Large intestine (tissue), 3 donors: ENCODE data around the gene VGLL3. TPM values are rescaled to one million over a fixed set of nuclear protein-coding genes. Genes with fewer than 3 reads are reported as not detected.

Source experiments
- DNase-seq, 2 donors: peaks; one replicate each; pipeline versions ENCODE4 v3.0.0 to v3.0.0-alpha.2; 2013
- H3K27ac ChIP-seq: one replicate; pipeline ENCODE4 v1.5.1; 2013; ENCODE audit warnings: low read length
- H3K27me3 ChIP-seq: 2 replicates; pipeline ENCODE4 v1.6.1; 2013; ENCODE audit warnings: low read length; ENCODE audit not compliant: control insufficient read depth, insufficient read depth
- H3K36me3 ChIP-seq: 2 replicates; pipeline ENCODE4 v1.6.1; 2013; ENCODE audit warnings: low read length; ENCODE audit not compliant: control insufficient read depth, insufficient read depth
- H3K4me1 ChIP-seq: one replicate; pipeline ENCODE4 v1.6.1; 2013; ENCODE audit warnings: low read length; ENCODE audit not compliant: control insufficient read depth, insufficient read depth
- H3K4me3 ChIP-seq: one replicate; pipeline ENCODE4 v1.5.1; 2013; ENCODE audit warnings: low read length
- H3K9me3 ChIP-seq: one replicate; pipeline ENCODE4 v1.6.1; 2013; ENCODE audit warnings: mild to moderate bottlenecking, low read depth, low read length, moderate library complexity; ENCODE audit not compliant: control insufficient read depth
- WGBS: methylation state at CpG from one replicate; pipeline ENCODE4 v1.1.5; 2013; ENCODE audit warnings: low lambda C conversion rate; ENCODE audit not compliant: insufficient coverage; 5-methylcytosine and 5-hydroxymethylcytosine counted together
- polyA plus RNA-seq: library from polyadenylated mRNA; unstranded; fragments of 120-200 nt; gene quantifications from one replicate; pipeline ENCODE4 v1.2.1, GENCODE V29; 2013

The VGLL3 gene
- polyA plus RNA-seq, 1 donor = 7.4 TPM

- Histone ChIP-seq H3K4me3 (no peak overlapping the region), H3K36me3 (no peaks in the 10 kb centered on the region), H3K9me3 (no peaks in the 10 kb centered on the region), H3K27ac (no peak overlapping the region), H3K27me3 (no peaks in the 10 kb centered on the region), H3K4me1 (no peaks in the 10 kb centered on the region)
- WGBS = 83% methylated on average over 1 of the region's 2 CpGs
- DNase-seq = no peak
Measured at GRCh38 chr3:87004883-87005282, 13.9 kb upstream of the VGLL3 start.

GRCh38 chr3:87002346-87002745 lies 11.4 kb upstream of the VGLL3 start:
- DNase-seq = no peak
- Histone ChIP-seq H3K9me3 (no peaks in the 10 kb centered on the region), H3K27ac (no peak overlapping the region), H3K4me1 (no peaks in the 10 kb centered on the region), H3K36me3 (no peaks in the 10 kb centered on the region), H3K27me3 (no peaks in the 10 kb centered on the region), H3K4me3 (no peak overlapping the region)
- 100% methylated on average over 1 of the region's 4 CpGs for WGBS

- H3K27me3 ChIP-seq = no peaks in the 10 kb centered on the region
- DNase-seq = no peak
- WGBS = no CpG with 5 or more reads among the region's 4 CpGs
- no peaks in the 10 kb centered on the region for H3K4me1 ChIP-seq
- H3K36me3 ChIP-seq = no peaks in the 10 kb centered on the region
- H3K4me3 ChIP-seq = no peak overlapping the region
- no peak overlapping the region for H3K27ac ChIP-seq
- H3K9me3 ChIP-seq = no peaks in the 10 kb centered on the region
Measured at GRCh38 chr3:87001473-87002098, 10.6 kb upstream of the VGLL3 start.

GRCh38 chr3:87000940-87001339 lies 10.0 kb upstream of the VGLL3 start:
- Histone ChIP-seq H3K4me3 (no peak overlapping the region), H3K27me3 (no peaks in the 10 kb centered on the region), H3K4me1 (no peaks in the 10 kb centered on the region), H3K27ac (no peak overlapping the region), H3K36me3 (no peaks in the 10 kb centered on the region), H3K9me3 (no peaks in the 10 kb centered on the region)
- DNase-seq = no peak
- 90% methylated on average over 2 of the region's 4 CpGs for WGBS

- Histone ChIP-seq H3K9me3 (no peaks in the 10 kb centered on the region), H3K27me3 (no peaks in the 10 kb centered on the region), H3K27ac (no peak overlapping the region), H3K36me3 (no peaks in the 10 kb centered on the region), H3K4me3 (no peak overlapping the region), H3K4me1 (no peaks in the 10 kb centered on the region)
- no peak for DNase-seq
- WGBS = no CpG with 5 or more reads among the region's 1 CpG
Measured at GRCh38 chr3:86998569-86998968, 7.6 kb upstream of the VGLL3 start.

- H3K4me3 ChIP-seq = no peak overlapping the region
- peaks cover 3% of the 10 kb centered on the region for H3K4me1 ChIP-seq
- no peaks in the 10 kb centered on the region for H3K27me3 ChIP-seq
- 90% methylated on average over 2 of the region's 5 CpGs for WGBS
- no peak for DNase-seq
- no peaks in the 10 kb centered on the region for H3K36me3 ChIP-seq
- no peak overlapping the region for H3K27ac ChIP-seq
- H3K9me3 ChIP-seq = no peaks in the 10 kb centered on the region
Measured at GRCh38 chr3:86996261-86996955, 5.5 kb upstream of the VGLL3 start.

- Histone ChIP-seq H3K4me3 (no peak overlapping the region), H3K36me3 (no peaks in the 10 kb centered on the region), H3K9me3 (no peaks in the 10 kb centered on the region), H3K27me3 (no peaks in the 10 kb centered on the region), H3K27ac (no peak overlapping the region), H3K4me1 (peaks cover 3% of the 10 kb centered on the region)
- no peak for DNase-seq
- 100% methylated on average over 1 of the region's 5 CpGs for WGBS
Measured at GRCh38 chr3:86995537-86995936, 4.6 kb upstream of the VGLL3 start.

GRCh38 chr3:86993704-86994103 lies 2.8 kb upstream of the VGLL3 start:
- DNase-seq = peak in 1 of 2 donors; percentile 28

GRCh38 chr3:86991840-86992435 lies 989 bp upstream of the VGLL3 start:
- H3K4me3 ChIP-seq = peak overlapping the region; percentile 64
- no peaks in the 10 kb centered on the region for H3K36me3 ChIP-seq
- no peak for DNase-seq
- H3K27ac ChIP-seq = peak overlapping the region; percentile 75
- H3K9me3 ChIP-seq = no peaks in the 10 kb centered on the region
- peaks cover 4% of the 10 kb centered on the region for H3K27me3 ChIP-seq
- WGBS = 0% methylated on average over 1 of the region's 8 CpGs
- peaks cover 6% of the 10 kb centered on the region for H3K4me1 ChIP-seq

More at GRCh38 chr3:86993704-86994103, 2.8 kb upstream of the VGLL3 start:
- H3K9me3 ChIP-seq = no peaks in the 10 kb centered on the region
- WGBS = 41% methylated on average over 2 of the region's 7 CpGs
- H3K27me3 ChIP-seq = peaks cover 4% of the 10 kb centered on the region
- H3K27ac ChIP-seq = no peak overlapping the region
- H3K36me3 ChIP-seq = no peaks in the 10 kb centered on the region
- H3K4me1 ChIP-seq = peaks cover 6% of the 10 kb centered on the region
- H3K4me3 ChIP-seq = no peak overlapping the region

GRCh38 chr3:86991482-86991815 lies 500 bp upstream of the VGLL3 start:
- H3K4me3 ChIP-seq = peak overlapping the region; percentile 64
- no peaks in the 10 kb centered on the region for H3K36me3 ChIP-seq
- DNase-seq = peak in 1 of 2 donors; percentile 12
- H3K27me3 ChIP-seq = peaks cover 4% of the 10 kb centered on the region
- H3K27ac ChIP-seq = peak overlapping the region; percentile 75
- peaks cover 6% of the 10 kb centered on the region for H3K4me1 ChIP-seq
- no peaks in the 10 kb centered on the region for H3K9me3 ChIP-seq
- whole genome bisulfite sequencing = 0% methylated on average over 1 of the region's 7 CpGs
